Glutamatergic neuron (in vitro differentiated cells): ENCODE data around the gene CCDC121. TPM values are rescaled to one million over a fixed set of nuclear protein-coding genes. Genes with fewer than 3 reads are reported as not detected.

ENCODE experiments used
- DNase-seq: peaks from one replicate; pipeline ENCODE4 v3.0.0; 2022
- H3K27ac Mint-ChIP-seq: one replicate; pipeline ENCODE4 v1.8.0; 2020; ENCODE audit warnings: mild to moderate bottlenecking, mixed read lengths, inconsistent platforms; ENCODE audit not compliant: unreplicated experiment
- H3K27me3 Mint-ChIP-seq: one replicate; pipeline ENCODE4 v1.8.0; 2020; ENCODE audit warnings: mild to moderate bottlenecking, moderate library complexity, mixed read lengths, inconsistent platforms; ENCODE audit not compliant: unreplicated experiment
- H3K36me3 Mint-ChIP-seq: one replicate; pipeline ENCODE4 v1.8.0; 2020; ENCODE audit warnings: mild to moderate bottlenecking, mixed read lengths, inconsistent platforms; ENCODE audit not compliant: unreplicated experiment
- H3K4me1 Mint-ChIP-seq: one replicate; pipeline ENCODE4 v1.8.0; 2020; ENCODE audit warnings: mild to moderate bottlenecking, low read depth, mixed read lengths, inconsistent platforms; ENCODE audit not compliant: unreplicated experiment
- H3K4me3 Mint-ChIP-seq: one replicate; pipeline ENCODE4 v1.8.0; 2020; ENCODE audit warnings: mild to moderate bottlenecking, mixed read lengths, inconsistent platforms; ENCODE audit not compliant: unreplicated experiment
- H3K9me3 Mint-ChIP-seq: one replicate; pipeline ENCODE4 v1.8.0; 2020; ENCODE audit warnings: mild to moderate bottlenecking, moderate library complexity, mixed read lengths, inconsistent platforms; ENCODE audit not compliant: unreplicated experiment
- CTCF ChIP-seq: fragments of 200-600 bp; sonication (generic); IDR thresholded peaks from one replicate; pipeline ENCODE4 v1.5.0; 2021; ENCODE audit not compliant: partially characterized antibody, unreplicated experiment
- total RNA-seq: library from RNA; stranded (reverse); fragmentation: NEBNext Ultra II Directional; extraction: Animal tissue kit (Norgen Biotek cat#: 25700); gene quantifications from one replicate; pipeline ENCODE4 v1.2.1, GENCODE V29; 2021; ENCODE audit not compliant: unreplicated experiment

The CCDC121 gene
- total RNA-seq, 1 donor from 2014 or later: 5.3 TPM

GRCh38 chr2:27655155-27655951, 26.5 kb upstream of the CCDC121 start:
- Mint-ChIP-seq H3K9me3 (no peaks in the 10 kb centered on the region), H3K27ac (no peak overlapping the region), H3K36me3 (no peaks in the 10 kb centered on the region), H3K4me3 (no peak overlapping the region), H3K27me3 (no peaks in the 10 kb centered on the region), H3K4me1 (no peaks in the 10 kb centered on the region)
- no peak for DNase-seq
- no peak for TF ChIP-seq CTCF

- DNase-seq: no peak
- Mint-ChIP-seq H3K27me3 (no peaks in the 10 kb centered on the region), H3K4me1 (no peaks in the 10 kb centered on the region), H3K4me3 (no peak overlapping the region), H3K9me3 (no peaks in the 10 kb centered on the region), H3K36me3 (no peaks in the 10 kb centered on the region), H3K27ac (no peak overlapping the region)
- no peak for TF ChIP-seq CTCF
Observed at GRCh38 chr2:27653397-27653796, 24.6 kb upstream of the CCDC121 start.

GRCh38 chr2:27652790-27653189, 24.0 kb upstream of the CCDC121 start:
- H3K4me3 Mint-ChIP-seq: no peak overlapping the region
- TF ChIP-seq CTCF: no peak
- no peaks in the 10 kb centered on the region for H3K36me3 Mint-ChIP-seq
- H3K27ac Mint-ChIP-seq: no peak overlapping the region
- no peak for DNase-seq
- H3K27me3 Mint-ChIP-seq: no peaks in the 10 kb centered on the region
- no peaks in the 10 kb centered on the region for H3K4me1 Mint-ChIP-seq
- H3K9me3 Mint-ChIP-seq: no peaks in the 10 kb centered on the region

DNA sequence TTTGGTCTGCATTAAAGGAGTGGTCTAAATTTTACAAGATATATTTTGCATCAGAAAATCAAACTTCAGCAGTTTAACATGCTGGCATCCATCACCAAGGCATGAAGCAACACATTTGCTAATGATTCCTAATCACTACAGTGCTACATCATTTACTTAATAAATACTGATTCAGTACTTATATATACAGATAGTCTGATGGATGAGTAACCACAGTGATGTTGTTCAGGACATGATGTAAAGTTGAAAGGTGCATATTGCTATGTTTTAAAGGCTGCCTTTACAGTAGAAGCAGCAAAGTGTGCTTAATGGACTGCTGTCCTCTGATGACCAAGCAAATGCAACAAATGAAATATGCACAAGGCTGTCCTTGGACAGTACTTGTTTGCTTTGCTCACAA, 23.5 kb upstream of the CCDC121 start:
- Mint-ChIP-seq H3K4me3 (no peak overlapping the region), H3K27ac (no peak overlapping the region), H3K27me3 (no peaks in the 10 kb centered on the region), H3K9me3 (no peaks in the 10 kb centered on the region), H3K36me3 (no peaks in the 10 kb centered on the region), H3K4me1 (no peaks in the 10 kb centered on the region)
- DNase-seq: no peak
- no peak for TF ChIP-seq CTCF

GRCh38 chr2:27651056-27651455, 22.2 kb upstream of the CCDC121 start:
- Mint-ChIP-seq H3K27me3 (no peaks in the 10 kb centered on the region), H3K4me3 (no peak overlapping the region), H3K27ac (no peak overlapping the region), H3K9me3 (no peaks in the 10 kb centered on the region), H3K4me1 (no peaks in the 10 kb centered on the region), H3K36me3 (no peaks in the 10 kb centered on the region)
- DNase-seq: no peak
- no peak for TF ChIP-seq CTCF
